ENCODE results near the gene C11orf98. TPM values are rescaled to one million over a fixed set of nuclear protein-coding genes. Genes with fewer than 3 reads are reported as not detected.

C11orf98 gene
- total RNA-seq, 2 donors from 2014 or later = 20.5 to 28.6 TPM

DNA sequence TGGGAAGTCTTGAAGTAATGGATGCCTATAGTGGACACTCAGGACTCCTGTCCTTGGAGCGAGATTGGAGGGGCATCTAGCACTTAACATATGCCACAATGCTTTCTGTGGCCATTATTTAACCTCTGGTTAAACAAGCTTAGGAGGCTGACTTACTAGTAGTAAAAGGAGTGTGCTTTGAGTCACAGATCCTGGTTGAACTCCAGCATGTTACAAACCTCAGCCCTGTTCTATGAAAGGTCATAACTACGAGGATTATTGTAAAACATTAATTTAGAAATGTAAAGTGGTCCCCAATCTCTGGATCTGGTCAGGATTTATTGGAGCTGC is 8.2 kb upstream of the C11orf98 start:
- Histone ChIP-seq H3K4me3 (no peak overlapping the region), H3K27ac (no peak overlapping the region), H3K36me3 (peaks cover 16% of the 10 kb centered on the region), H3K9me3 (no peaks in the 10 kb centered on the region), H3K4me1 (ENCODE audit: control insufficient read depth in 1 of 2, low read depth in 2 of 2) (peaks cover 20 to 38% of the 10 kb centered on the region in 2 donors), H3K27me3 (replicated peaks; ENCODE audit: insufficient read depth) (no peaks in the 10 kb centered on the region)
- no peak for DNase-seq (ENCODE audit: low spot score)
- no peak for ATAC-seq (ENCODE audit: insufficient number of reproducible peaks, low FRiP score, low read depth)
- TF ChIP-seq, protein P1, sequence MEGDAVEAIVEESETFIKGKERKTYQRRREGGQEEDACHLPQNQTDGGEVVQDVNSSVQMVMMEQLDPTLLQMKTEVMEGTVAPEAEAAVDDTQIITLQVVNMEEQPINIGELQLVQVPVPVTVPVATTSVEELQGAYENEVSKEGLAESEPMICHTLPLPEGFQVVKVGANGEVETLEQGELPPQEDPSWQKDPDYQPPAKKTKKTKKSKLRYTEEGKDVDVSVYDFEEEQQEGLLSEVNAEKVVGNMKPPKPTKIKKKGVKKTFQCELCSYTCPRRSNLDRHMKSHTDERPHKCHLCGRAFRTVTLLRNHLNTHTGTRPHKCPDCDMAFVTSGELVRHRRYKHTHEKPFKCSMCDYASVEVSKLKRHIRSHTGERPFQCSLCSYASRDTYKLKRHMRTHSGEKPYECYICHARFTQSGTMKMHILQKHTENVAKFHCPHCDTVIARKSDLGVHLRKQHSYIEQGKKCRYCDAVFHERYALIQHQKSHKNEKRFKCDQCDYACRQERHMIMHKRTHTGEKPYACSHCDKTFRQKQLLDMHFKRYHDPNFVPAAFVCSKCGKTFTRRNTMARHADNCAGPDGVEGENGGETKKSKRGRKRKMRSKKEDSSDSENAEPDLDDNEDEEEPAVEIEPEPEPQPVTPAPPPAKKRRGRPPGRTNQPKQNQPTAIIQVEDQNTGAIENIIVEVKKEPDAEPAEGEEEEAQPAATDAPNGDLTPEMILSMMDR (IDR thresholded peaks at IDR 0.05) = no peak

DNA sequence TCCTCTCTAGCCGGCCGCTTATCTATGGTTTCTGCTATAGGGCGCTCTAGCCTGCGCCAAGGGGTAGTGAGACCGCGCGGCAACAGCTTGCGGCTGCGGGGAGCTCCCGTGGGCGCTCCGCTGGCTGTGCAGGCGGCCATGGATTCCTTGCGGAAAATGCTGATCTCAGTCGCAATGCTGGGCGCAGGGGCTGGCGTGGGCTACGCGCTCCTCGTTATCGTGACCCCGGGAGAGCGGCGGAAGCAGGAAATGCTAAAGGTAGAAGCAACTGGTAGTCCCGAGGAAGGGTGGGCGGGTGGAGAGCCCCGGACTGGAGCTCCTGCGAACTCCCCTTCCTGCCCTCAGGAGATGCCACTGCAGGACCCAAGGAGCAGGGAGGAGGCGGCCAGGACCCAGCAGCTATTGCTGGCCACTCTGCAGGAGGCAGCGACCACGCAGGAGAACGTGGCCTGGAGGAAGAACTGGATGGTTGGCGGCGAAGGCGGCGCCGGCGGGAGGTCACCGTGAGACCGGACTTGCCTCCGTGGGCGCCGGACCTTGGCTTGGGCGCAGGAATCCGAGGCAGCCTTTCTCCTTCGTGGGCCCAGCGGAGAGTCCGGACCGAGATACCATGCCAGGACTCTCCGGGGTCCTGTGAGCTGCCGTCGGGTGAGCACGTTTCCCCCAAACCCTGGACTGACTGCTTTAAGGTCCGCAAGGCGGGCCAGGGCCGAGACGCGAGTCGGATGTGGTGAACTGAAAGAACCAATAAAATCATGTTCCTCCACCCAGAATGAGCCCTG is 6.8 kb upstream of the C11orf98 start, which contains the start of the genes LBHD1 and UQCC3:
Gene LBHD1 (minus strand): TSS at position 660 of the 782 bp plus-strand sequence. CDS start 2,236 bp downstream, outside the sequence.
Gene UQCC3 (plus strand): TSS at position 66 of the 782 bp plus-strand sequence. CDS start 73 bp downstream, at position 139.
- H3K4me3 ChIP-seq = peak within 1 kb of the TSS; percentile 87
- no peak for DNase-seq (ENCODE audit: low spot score)
- TF ChIP-seq, protein P1 (IDR thresholded peaks at IDR 0.05) = no peak

DNA sequence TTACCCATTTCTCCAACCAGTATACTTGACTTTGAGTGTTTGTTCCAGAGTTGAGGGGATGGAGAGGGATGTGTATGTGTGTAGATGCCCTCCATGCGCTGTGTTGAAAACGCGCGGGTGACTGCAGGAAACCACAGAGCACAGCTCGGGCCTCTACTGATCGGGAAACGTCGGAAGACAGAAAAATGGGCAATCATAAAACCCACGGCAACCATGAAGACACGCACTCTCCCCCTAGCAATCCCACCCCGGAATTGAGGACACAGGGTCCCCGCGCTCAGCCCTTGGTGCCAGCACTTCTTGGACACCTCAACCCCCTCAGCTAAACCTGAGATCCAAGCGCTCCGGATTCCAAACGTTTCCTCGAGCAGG is 6.2 kb upstream of the C11orf98 start:
- DNase-seq (ENCODE audit: low spot score) (no peak), ATAC-seq (ENCODE audit: insufficient number of reproducible peaks, low FRiP score, low read depth) (no peak)
- Histone ChIP-seq H3K4me1 (ENCODE audit: control insufficient read depth in 1 of 2, low read depth in 2 of 2) (peaks cover 32 to 45% of the 10 kb centered on the region in 2 donors), H3K9me3 (no peaks in the 10 kb centered on the region), H3K36me3 (peaks cover 16% of the 10 kb centered on the region), H3K27ac (peak overlapping the region; percentile 72 to 81), H3K4me3 (peak overlapping the region; percentile 87), H3K27me3 (replicated peaks; ENCODE audit: insufficient read depth) (no peaks in the 10 kb centered on the region)
- TF ChIP-seq, protein P1 (IDR thresholded peaks at IDR 0.05) = no peak

More for the DNA sequence above, 6.8 kb upstream of the C11orf98 start, which contains the start of the genes LBHD1 and UQCC3:
- ATAC-seq (ENCODE audit: insufficient number of reproducible peaks, low FRiP score, low read depth) = peak; percentile 46
- H3K27me3 ChIP-seq (replicated peaks; ENCODE audit: insufficient read depth) = no peaks in the 10 kb centered on the region
- peaks cover 22% of the 10 kb centered on the region for H3K36me3 ChIP-seq
- peaks cover 26 to 39% of the 10 kb centered on the region in 2 donors for H3K4me1 ChIP-seq (ENCODE audit: control insufficient read depth in 1 of 2, low read depth in 2 of 2)
- peak within 1 kb of the TSS; percentile 72 to 81 for H3K27ac ChIP-seq
- H3K9me3 ChIP-seq = no peaks in the 10 kb centered on the region

DNA sequence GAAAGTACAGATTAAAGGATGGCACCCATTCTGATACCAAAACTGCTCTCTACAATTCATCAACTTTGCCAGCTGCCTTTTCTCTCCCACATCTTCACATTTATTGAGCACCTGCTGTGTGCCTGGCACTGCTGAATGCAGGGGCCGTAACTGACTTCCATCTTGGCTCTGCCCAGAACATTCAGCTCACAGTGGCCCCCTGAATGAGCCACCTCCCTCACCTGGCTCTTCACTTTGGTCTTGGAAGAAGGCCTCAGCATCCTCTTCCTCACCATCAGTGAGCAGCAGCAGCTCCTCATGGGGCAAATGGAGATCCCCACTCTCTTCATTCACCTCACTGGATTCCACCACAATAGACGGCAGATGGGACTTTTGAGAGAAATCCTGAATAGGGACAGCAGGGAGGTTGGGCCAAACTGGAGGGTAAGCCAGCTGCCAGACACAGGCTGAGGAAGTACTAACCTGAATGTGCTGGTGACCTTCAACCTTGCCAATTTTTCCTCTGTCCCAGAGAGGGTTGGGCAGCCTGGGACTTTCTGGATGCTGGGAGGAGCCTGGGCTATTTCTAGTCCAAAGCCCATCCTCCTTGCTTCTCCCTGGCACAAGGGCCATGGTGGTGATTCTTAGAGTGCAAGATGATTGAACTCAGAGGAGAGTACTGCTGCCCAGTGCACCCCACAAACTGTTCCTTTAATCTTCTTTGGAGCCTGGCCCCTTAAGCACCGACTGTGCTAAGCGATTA is 4.6 kb upstream of the C11orf98 start:
- H3K36me3 ChIP-seq = peaks cover 6% of the 10 kb centered on the region
- no peak overlapping the region for H3K27ac ChIP-seq
- no peaks in the 10 kb centered on the region for H3K27me3 ChIP-seq (replicated peaks; ENCODE audit: insufficient read depth)
- H3K4me3 ChIP-seq = no peak overlapping the region
- H3K9me3 ChIP-seq = no peaks in the 10 kb centered on the region
- ATAC-seq (ENCODE audit: insufficient number of reproducible peaks, low FRiP score, low read depth) (no peak), DNase-seq (ENCODE audit: low spot score) (no peak)
- peaks cover 34 to 48% of the 10 kb centered on the region in 2 donors for H3K4me1 ChIP-seq (ENCODE audit: control insufficient read depth in 1 of 2, low read depth in 2 of 2)
- TF ChIP-seq, protein P1 (IDR thresholded peaks at IDR 0.05) = no peak

DNA sequence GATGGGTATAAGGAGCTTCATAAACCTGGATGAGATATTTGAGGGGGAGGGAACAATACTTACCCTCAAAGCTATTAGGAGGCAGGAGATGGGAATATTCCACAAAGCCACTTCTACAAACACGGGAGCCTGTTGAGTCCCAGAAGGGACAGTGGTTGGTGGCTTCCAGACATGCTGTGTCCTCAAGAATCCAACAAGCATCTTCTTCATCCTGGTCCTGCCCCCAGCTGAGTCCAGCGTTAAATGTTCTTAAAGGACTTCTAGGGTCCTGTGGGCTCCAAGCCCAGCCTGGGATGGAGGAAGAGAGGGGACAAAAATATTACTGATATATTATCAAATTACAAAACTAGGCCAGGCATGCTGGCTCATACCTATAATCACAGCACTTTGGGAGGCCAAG is 2.5 kb upstream of the C11orf98 start:
- peaks cover 6% of the 10 kb centered on the region for H3K36me3 ChIP-seq
- DNase-seq (ENCODE audit: low spot score) = no peak
- no peak overlapping the region for H3K4me3 ChIP-seq
- H3K27ac ChIP-seq = no peak overlapping the region
- TF ChIP-seq, protein P1 (IDR thresholded peaks at IDR 0.05) = no peak
- H3K4me1 ChIP-seq (ENCODE audit: control insufficient read depth in 1 of 2, low read depth in 2 of 2) = peaks cover 31 to 45% of the 10 kb centered on the region in 2 donors
- H3K27me3 ChIP-seq (replicated peaks; ENCODE audit: insufficient read depth) = no peaks in the 10 kb centered on the region
- ATAC-seq (ENCODE audit: insufficient number of reproducible peaks, low FRiP score, low read depth) = no peak
- H3K9me3 ChIP-seq = no peaks in the 10 kb centered on the region

Measured in thoracic aorta (tissue), 2 donors.